A549 (cell line): ENCODE data around the gene RBBP5.

Experiments used
- EP300 ChIP-seq, 2 experiments: fragments of >200 bp; sonication (Bioruptor Twin); formaldehyde crosslinking; IDR thresholded peaks; 2 replicates in 1 of 2; 3 replicates in 1 of 2; pipeline ENCODE4 v1.6.1; 2016 to 2017
- FOSL2 ChIP-seq, 2 experiments: fragments of 450-650 bp in 1 of 2; fragments of >200 bp in 1 of 2; sonication (Bioruptor Twin) in 1 of 2; formaldehyde crosslinking; IDR thresholded peaks; 2 replicates each; pipeline versions ENCODE4 v1.5.0 to v1.6.1; 2016 to 2020; ENCODE audit warnings: mild to moderate bottlenecking in 1 of 2, moderate library complexity in 1 of 2
- HOXA7 ChIP-seq: fragments of 250-450 bp; sonication (Bioruptor Pico); IDR thresholded peaks from 2 replicates; pipeline ENCODE4 v1.5.0; 2020; ENCODE audit warnings: mild to moderate bottlenecking, moderate library complexity
- JUN ChIP-seq, 2 experiments: fragments of >200 bp; sonication (Bioruptor Twin); formaldehyde crosslinking; IDR thresholded peaks; 2 replicates in 1 of 2; 3 replicates in 1 of 2; pipeline ENCODE4 v1.6.1; 2016 to 2017
- MAFK ChIP-seq: fragments of 450-650 bp; IDR thresholded peaks from 2 replicates; pipeline ENCODE4 v1.6.1; 2014; ENCODE audit not compliant: partially characterized antibody
- MYC ChIP-seq: IDR thresholded peaks from 2 replicates; pipeline ENCODE4 v1.6.1; 2012; ENCODE audit warnings: mild to moderate bottlenecking, inconsistent platforms, low read length, improper control_type of control experiment, borderline replicate concordance
- POLR2A ChIP-seq: IDR thresholded peaks from 2 replicates; pipeline ENCODE4 v1.6.1; 2012; ENCODE audit warnings: mild to moderate bottlenecking, low read length
- TF ChIP-seq, protein P1 (sequence below): fragments of >200 bp; sonication (Bioruptor Twin); formaldehyde crosslinking; IDR thresholded peaks from 3 replicates; pipeline ENCODE4 v1.5.1; 2016
- TF ChIP-seq, protein P2 (sequence below): fragments of 200-600 bp; sonication (generic); IDR thresholded peaks from 2 replicates; pipeline ENCODE4 v1.6.1; 2016; ENCODE audit warnings: antibody characterized with exemption, mild to moderate bottlenecking, moderate library complexity
- TF ChIP-seq, protein P3 (sequence below): IDR thresholded peaks from 2 replicates; pipeline ENCODE4 v1.6.1; 2012; ENCODE audit warnings: low read depth, borderline replicate concordance

DNA sequence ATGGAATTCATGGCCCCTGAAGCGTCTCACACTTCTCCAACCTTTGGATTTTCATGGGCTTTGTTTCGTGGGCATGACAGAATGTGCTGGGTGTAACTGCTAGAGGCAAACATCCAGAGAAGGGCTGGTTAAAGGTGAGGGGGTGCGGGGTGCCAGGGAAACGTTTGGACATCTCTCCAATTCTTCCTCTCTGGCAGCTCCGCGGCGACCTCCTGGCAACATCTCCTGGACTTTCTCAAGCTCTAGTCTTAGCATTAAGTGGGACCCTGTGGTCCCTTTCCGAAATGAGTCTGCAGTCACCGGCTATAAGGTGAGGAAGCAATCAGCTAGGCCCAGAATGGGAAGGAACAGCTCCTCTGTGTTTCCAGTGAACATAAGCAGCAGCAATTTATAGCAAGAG lies 49.5 kb downstream of the RBBP5 start:
- TF ChIP-seq MAFK (no peak), MYC (no peak), FOSL2 (IDR thresholded peaks at IDR 0.05) (no peak), FOSL2 (CRISPR knock-in tag; IDR thresholded peaks at IDR 0.05) (no peak), POLR2A (no peak), HOXA7 (CRISPR knock-in tag) (no peak), EP300 (IDR thresholded peaks at IDR 0.05) (no peak), JUN (IDR thresholded peaks at IDR 0.05) (no peak)
- TF ChIP-seq, protein P1, sequence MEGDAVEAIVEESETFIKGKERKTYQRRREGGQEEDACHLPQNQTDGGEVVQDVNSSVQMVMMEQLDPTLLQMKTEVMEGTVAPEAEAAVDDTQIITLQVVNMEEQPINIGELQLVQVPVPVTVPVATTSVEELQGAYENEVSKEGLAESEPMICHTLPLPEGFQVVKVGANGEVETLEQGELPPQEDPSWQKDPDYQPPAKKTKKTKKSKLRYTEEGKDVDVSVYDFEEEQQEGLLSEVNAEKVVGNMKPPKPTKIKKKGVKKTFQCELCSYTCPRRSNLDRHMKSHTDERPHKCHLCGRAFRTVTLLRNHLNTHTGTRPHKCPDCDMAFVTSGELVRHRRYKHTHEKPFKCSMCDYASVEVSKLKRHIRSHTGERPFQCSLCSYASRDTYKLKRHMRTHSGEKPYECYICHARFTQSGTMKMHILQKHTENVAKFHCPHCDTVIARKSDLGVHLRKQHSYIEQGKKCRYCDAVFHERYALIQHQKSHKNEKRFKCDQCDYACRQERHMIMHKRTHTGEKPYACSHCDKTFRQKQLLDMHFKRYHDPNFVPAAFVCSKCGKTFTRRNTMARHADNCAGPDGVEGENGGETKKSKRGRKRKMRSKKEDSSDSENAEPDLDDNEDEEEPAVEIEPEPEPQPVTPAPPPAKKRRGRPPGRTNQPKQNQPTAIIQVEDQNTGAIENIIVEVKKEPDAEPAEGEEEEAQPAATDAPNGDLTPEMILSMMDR: no peak
- TF ChIP-seq, protein P2, sequence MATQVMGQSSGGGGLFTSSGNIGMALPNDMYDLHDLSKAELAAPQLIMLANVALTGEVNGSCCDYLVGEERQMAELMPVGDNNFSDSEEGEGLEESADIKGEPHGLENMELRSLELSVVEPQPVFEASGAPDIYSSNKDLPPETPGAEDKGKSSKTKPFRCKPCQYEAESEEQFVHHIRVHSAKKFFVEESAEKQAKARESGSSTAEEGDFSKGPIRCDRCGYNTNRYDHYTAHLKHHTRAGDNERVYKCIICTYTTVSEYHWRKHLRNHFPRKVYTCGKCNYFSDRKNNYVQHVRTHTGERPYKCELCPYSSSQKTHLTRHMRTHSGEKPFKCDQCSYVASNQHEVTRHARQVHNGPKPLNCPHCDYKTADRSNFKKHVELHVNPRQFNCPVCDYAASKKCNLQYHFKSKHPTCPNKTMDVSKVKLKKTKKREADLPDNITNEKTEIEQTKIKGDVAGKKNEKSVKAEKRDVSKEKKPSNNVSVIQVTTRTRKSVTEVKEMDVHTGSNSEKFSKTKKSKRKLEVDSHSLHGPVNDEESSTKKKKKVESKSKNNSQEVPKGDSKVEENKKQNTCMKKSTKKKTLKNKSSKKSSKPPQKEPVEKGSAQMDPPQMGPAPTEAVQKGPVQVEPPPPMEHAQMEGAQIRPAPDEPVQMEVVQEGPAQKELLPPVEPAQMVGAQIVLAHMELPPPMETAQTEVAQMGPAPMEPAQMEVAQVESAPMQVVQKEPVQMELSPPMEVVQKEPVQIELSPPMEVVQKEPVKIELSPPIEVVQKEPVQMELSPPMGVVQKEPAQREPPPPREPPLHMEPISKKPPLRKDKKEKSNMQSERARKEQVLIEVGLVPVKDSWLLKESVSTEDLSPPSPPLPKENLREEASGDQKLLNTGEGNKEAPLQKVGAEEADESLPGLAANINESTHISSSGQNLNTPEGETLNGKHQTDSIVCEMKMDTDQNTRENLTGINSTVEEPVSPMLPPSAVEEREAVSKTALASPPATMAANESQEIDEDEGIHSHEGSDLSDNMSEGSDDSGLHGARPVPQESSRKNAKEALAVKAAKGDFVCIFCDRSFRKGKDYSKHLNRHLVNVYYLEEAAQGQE: no peak
- TF ChIP-seq, protein P3, sequence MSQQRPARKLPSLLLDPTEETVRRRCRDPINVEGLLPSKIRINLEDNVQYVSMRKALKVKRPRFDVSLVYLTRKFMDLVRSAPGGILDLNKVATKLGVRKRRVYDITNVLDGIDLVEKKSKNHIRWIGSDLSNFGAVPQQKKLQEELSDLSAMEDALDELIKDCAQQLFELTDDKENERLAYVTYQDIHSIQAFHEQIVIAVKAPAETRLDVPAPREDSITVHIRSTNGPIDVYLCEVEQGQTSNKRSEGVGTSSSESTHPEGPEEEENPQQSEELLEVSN: no peak
